Measurements from ENCODE around the gene NAXD. TPM values are rescaled to one million over a fixed set of nuclear protein-coding genes. Genes with fewer than 3 reads are reported as not detected.
"Not testable (repeated sequence)": the region's sequence is repeated elsewhere in the genome, so short reads cannot be mapped to it uniquely, and the experiment has no call there.

Gene NAXD
- total RNA-seq, 1 experiment from 2014 or later, result 32.1 TPM

DNA sequence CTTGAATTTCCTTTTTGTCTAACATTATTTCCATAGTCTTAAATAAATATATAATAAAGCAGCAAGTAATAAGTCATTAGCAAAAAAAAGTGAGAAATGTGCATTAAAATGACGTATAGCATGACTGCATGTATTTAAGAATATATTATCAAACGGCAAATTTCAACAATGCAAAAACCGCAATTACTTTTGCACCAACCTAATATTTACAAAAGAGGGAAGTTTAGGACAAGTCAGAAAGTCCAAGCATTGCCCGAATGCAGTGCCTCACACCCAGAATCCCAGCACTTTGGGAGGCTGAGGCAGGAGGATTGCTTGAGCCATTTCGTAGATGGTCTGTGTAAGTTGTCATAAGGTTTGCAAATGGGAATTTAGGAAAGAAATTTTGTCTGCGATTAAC lies 10.2 kb upstream of the NAXD start:
- no peaks in the 10 kb centered on the region for H3K79me2 ChIP-seq (ENCODE audit: insufficient read depth, low read length)
- H3K4me3 ChIP-seq (replicated peaks in 1 of 2; ENCODE audit: low read depth in 1 of 2, low read length in 2 of 2), result no peak overlapping the region
- TF ChIP-seq EZH2 (IDR thresholded peaks at IDR 0.05) (no peak), POLR2AphosphoS5 (IDR thresholded peaks at IDR 0.05; ENCODE audit: low read depth, low read length) (no peak), POLR2A (IDR thresholded peaks at IDR 0.05; ENCODE audit: borderline replicate concordance, extremely low read depth, insufficient read depth, insufficient read length) (no peak), RAD21 (IDR thresholded peaks at IDR 0.05; ENCODE audit: low read depth) (no peak), JUND (IDR thresholded peaks at IDR 0.05) (no peak), CBX3 (IDR thresholded peaks at IDR 0.05; ENCODE audit: low read depth) (no peak), TCF7L2 (IDR thresholded peaks at IDR 0.05; ENCODE audit: borderline replicate concordance, extremely low read depth, insufficient read depth, insufficient read length) (no peak), SRF (IDR thresholded peaks at IDR 0.05; ENCODE audit: low read depth) (no peak), SIN3A (IDR thresholded peaks at IDR 0.05; ENCODE audit: low read depth) (no peak), FOSL1 (IDR thresholded peaks at IDR 0.05; ENCODE audit: low read depth) (no peak), CEBPB (IDR thresholded peaks at IDR 0.05; ENCODE audit: low read depth) (no peak)
- TF ChIP-seq, protein P1, sequence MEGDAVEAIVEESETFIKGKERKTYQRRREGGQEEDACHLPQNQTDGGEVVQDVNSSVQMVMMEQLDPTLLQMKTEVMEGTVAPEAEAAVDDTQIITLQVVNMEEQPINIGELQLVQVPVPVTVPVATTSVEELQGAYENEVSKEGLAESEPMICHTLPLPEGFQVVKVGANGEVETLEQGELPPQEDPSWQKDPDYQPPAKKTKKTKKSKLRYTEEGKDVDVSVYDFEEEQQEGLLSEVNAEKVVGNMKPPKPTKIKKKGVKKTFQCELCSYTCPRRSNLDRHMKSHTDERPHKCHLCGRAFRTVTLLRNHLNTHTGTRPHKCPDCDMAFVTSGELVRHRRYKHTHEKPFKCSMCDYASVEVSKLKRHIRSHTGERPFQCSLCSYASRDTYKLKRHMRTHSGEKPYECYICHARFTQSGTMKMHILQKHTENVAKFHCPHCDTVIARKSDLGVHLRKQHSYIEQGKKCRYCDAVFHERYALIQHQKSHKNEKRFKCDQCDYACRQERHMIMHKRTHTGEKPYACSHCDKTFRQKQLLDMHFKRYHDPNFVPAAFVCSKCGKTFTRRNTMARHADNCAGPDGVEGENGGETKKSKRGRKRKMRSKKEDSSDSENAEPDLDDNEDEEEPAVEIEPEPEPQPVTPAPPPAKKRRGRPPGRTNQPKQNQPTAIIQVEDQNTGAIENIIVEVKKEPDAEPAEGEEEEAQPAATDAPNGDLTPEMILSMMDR (IDR thresholded peaks at IDR 0.05 in 2 of 3, conservative IDR thresholded peaks at IDR 0.05 in 1 of 3; ENCODE audit: borderline replicate concordance in 1 of 3, insufficient read depth in 1 of 3, low read depth in 2 of 3, low read length in 2 of 3), result no peak
- TF ChIP-seq, protein P2, sequence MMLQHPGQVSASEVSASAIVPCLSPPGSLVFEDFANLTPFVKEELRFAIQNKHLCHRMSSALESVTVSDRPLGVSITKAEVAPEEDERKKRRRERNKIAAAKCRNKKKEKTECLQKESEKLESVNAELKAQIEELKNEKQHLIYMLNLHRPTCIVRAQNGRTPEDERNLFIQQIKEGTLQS (IDR thresholded peaks at IDR 0.05), result no peak
- TF ChIP-seq, protein P3, sequence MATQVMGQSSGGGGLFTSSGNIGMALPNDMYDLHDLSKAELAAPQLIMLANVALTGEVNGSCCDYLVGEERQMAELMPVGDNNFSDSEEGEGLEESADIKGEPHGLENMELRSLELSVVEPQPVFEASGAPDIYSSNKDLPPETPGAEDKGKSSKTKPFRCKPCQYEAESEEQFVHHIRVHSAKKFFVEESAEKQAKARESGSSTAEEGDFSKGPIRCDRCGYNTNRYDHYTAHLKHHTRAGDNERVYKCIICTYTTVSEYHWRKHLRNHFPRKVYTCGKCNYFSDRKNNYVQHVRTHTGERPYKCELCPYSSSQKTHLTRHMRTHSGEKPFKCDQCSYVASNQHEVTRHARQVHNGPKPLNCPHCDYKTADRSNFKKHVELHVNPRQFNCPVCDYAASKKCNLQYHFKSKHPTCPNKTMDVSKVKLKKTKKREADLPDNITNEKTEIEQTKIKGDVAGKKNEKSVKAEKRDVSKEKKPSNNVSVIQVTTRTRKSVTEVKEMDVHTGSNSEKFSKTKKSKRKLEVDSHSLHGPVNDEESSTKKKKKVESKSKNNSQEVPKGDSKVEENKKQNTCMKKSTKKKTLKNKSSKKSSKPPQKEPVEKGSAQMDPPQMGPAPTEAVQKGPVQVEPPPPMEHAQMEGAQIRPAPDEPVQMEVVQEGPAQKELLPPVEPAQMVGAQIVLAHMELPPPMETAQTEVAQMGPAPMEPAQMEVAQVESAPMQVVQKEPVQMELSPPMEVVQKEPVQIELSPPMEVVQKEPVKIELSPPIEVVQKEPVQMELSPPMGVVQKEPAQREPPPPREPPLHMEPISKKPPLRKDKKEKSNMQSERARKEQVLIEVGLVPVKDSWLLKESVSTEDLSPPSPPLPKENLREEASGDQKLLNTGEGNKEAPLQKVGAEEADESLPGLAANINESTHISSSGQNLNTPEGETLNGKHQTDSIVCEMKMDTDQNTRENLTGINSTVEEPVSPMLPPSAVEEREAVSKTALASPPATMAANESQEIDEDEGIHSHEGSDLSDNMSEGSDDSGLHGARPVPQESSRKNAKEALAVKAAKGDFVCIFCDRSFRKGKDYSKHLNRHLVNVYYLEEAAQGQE (IDR thresholded peaks at IDR 0.05; ENCODE audit: low read depth), result no peak
- ChIA-PET RAD21 (ENCODE audit: low non-redundant PET in 1 of 2, low total read pairs in 2 of 2, uncharacterized antibody in 2 of 2, unreplicated experiment in 2 of 2) (no interaction called here), CTCF (no interaction called here), POLR2A (no interaction called here)
- H4K20me1 ChIP-seq (ENCODE audit: insufficient read depth), result no peaks in the 10 kb centered on the region
- H3K9ac ChIP-seq (ENCODE audit: low read length), result no peak overlapping the region
- no peaks in the 10 kb centered on the region for H3K27me3 ChIP-seq (ENCODE audit: insufficient read depth, low read length)
- H3K4me2 ChIP-seq (ENCODE audit: low read length), result no peak overlapping the region
- no peak overlapping the region for H3K27ac ChIP-seq (ENCODE audit: low read depth, low read length)
- H3K4me1 ChIP-seq (ENCODE audit: control insufficient read depth in 1 of 2, insufficient read depth in 2 of 2, low read length in 2 of 2), result peaks cover 0 to 1% of the 10 kb centered on the region in 2 experiments; a peak in 1 of 4 replicates
- DNase-seq (ENCODE audit: low read depth, low spot score) (no peak), ATAC-seq (no peak)
- no peaks in the 10 kb centered on the region for H3K9me3 ChIP-seq (ENCODE audit: control insufficient read depth in 1 of 2, insufficient read depth in 1 of 2, low read depth in 1 of 2, low read length in 2 of 2)
- BruUV-seq (replicated peaks), result no TSS peak
- intact Hi-C loops (cut with micrococcal nuclease), result no loop called here
- H3K36me3 ChIP-seq (ENCODE audit: control insufficient read depth in 1 of 2, insufficient read depth in 2 of 2, low read length in 2 of 2), result no peaks in the 10 kb centered on the region
- no peak overlapping the region for H2AFZ ChIP-seq (ENCODE audit: low read depth, low read length, poor library complexity, severe bottlenecking)
- H3K9me2 ChIP-seq (ENCODE audit: insufficient read depth), result no peaks in the 10 kb centered on the region

DNA sequence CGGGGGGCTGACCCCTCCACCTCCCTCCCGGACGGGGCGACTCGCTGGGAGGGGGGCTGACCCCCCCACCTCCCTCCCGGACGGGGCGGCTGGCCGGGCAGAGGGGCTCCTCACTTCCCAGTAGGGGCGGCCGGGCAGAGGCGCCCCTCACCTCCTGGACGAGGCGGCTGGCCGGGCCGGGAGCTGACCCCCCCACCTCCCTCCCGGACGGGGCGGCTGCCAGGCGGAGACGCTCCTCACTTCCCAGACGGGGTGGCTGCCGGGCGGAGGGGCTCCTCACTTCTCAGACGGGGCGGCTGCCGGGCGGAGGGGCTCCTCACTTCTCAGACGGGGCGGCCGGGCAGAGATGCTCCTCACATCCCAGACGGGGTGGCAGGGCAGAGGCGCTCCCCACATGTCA lies 9.1 kb upstream of the NAXD start:
- H3K79me2 ChIP-seq (ENCODE audit: insufficient read depth, low read length); RAD21 ChIA-PET (ENCODE audit: low non-redundant PET in 1 of 2, low total read pairs in 2 of 2, uncharacterized antibody in 2 of 2, unreplicated experiment in 2 of 2); H3K4me1 ChIP-seq (ENCODE audit: control insufficient read depth in 1 of 2, insufficient read depth in 2 of 2, low read length in 2 of 2); H4K20me1 ChIP-seq (ENCODE audit: insufficient read depth); CTCF ChIA-PET; H3K4me3 ChIP-seq (replicated peaks in 1 of 2; ENCODE audit: low read depth in 1 of 2, low read length in 2 of 2); intact Hi-C loops (cut with micrococcal nuclease); POLR2A ChIA-PET; H3K27ac ChIP-seq (ENCODE audit: low read depth, low read length); ATAC-seq; H3K4me2 ChIP-seq (ENCODE audit: low read length); H3K9me3 ChIP-seq (ENCODE audit: control insufficient read depth in 1 of 2, insufficient read depth in 1 of 2, low read depth in 1 of 2, low read length in 2 of 2); DNase-seq (ENCODE audit: low read depth, low spot score); H3K27me3 ChIP-seq (ENCODE audit: insufficient read depth, low read length); H3K9me2 ChIP-seq (ENCODE audit: insufficient read depth); BruUV-seq (replicated peaks); H3K36me3 ChIP-seq (ENCODE audit: control insufficient read depth in 1 of 2, insufficient read depth in 2 of 2, low read length in 2 of 2); H2AFZ ChIP-seq (ENCODE audit: low read depth, low read length, poor library complexity, severe bottlenecking); H3K9ac ChIP-seq (ENCODE audit: low read length): not testable (repeated sequence)

All from HCT116 (cell line).